ENCODE results near the gene STK10. TPM values are rescaled to one million over a fixed set of nuclear protein-coding genes. Genes with fewer than 3 reads are reported as not detected.

The STK10 gene
- total RNA-seq, 1 experiment from 2014 or later = 22.9 TPM

GRCh38 chr5:172048170-172048422 lies 139.9 kb downstream of the STK10 start:
- ChIA-PET RAD21 (ENCODE audit: low non-redundant PET in 1 of 2, low total read pairs in 2 of 2, uncharacterized antibody in 2 of 2, unreplicated experiment in 2 of 2) (no interaction called here), POLR2A (no interaction called here), CTCF (interaction anchor here (0.7 to 0.9 kb wide), 2 partner anchors 11 to 531 kb away, joined by 3 to 4 read pairs; no protein-coding TSS in a partner anchor)
- Histone ChIP-seq H3K4me3 (replicated peaks in 1 of 2; ENCODE audit: low read depth in 1 of 2, low read length in 2 of 2) (no peak overlapping the region), H3K27me3 (ENCODE audit: insufficient read depth, low read length) (no peaks in the 10 kb centered on the region), H4K20me1 (ENCODE audit: insufficient read depth) (no peaks in the 10 kb centered on the region), H3K36me3 (ENCODE audit: control insufficient read depth in 1 of 2, insufficient read depth in 2 of 2, low read length in 2 of 2) (0 out of 4 replicates have a peak, but pooled peaks cover 0 to 2% of the 10 kb centered on the region in 2 experiments), H3K9me2 (ENCODE audit: insufficient read depth) (no peaks in the 10 kb centered on the region), H3K4me2 (ENCODE audit: low read length) (no peak overlapping the region), H3K79me2 (ENCODE audit: insufficient read depth, low read length) (no peaks in the 10 kb centered on the region), H3K9me3 (ENCODE audit: control insufficient read depth in 1 of 2, insufficient read depth in 1 of 2, low read depth in 1 of 2, low read length in 2 of 2) (no peaks in the 10 kb centered on the region), H3K27ac (ENCODE audit: low read depth, low read length) (no peak overlapping the region), H3K9ac (ENCODE audit: low read length) (no peak overlapping the region), H2AFZ (ENCODE audit: low read depth, low read length, poor library complexity, severe bottlenecking) (no peak overlapping the region), H3K4me1 (ENCODE audit: control insufficient read depth in 1 of 2, insufficient read depth in 2 of 2, low read length in 2 of 2) (no peaks in the 10 kb centered on the region)
- no TSS peak for BruUV-seq (replicated peaks)
- intact Hi-C loops (cut with micrococcal nuclease) = no loop called here
- ATAC-seq (no peak), DNase-seq (ENCODE audit: low read depth, low spot score) (no peak)
- TF ChIP-seq ELF1 (IDR thresholded peaks at IDR 0.05; ENCODE audit: borderline replicate concordance, low read depth) (no peak), EZH2phosphoT487 (IDR thresholded peaks at IDR 0.05; ENCODE audit: borderline replicate concordance) (no peak), RAD21 (IDR thresholded peaks at IDR 0.05; ENCODE audit: low read depth) (no peak), ZFX (IDR thresholded peaks at IDR 0.05) (no peak)

GRCh38 chr5:172046593-172046992 lies 141.4 kb downstream of the STK10 start:
- ChIA-PET RAD21 (ENCODE audit: low non-redundant PET in 1 of 2, low total read pairs in 2 of 2, uncharacterized antibody in 2 of 2, unreplicated experiment in 2 of 2) (no interaction called here), POLR2A (no interaction called here)

More at GRCh38 chr5:172046593-172046992, 141.4 kb downstream of the STK10 start:
- Histone ChIP-seq H3K9ac (ENCODE audit: low read length) (no peak overlapping the region), H3K4me2 (ENCODE audit: low read length) (no peak overlapping the region), H4K20me1 (ENCODE audit: insufficient read depth) (no peaks in the 10 kb centered on the region), H2AFZ (ENCODE audit: low read depth, low read length, poor library complexity, severe bottlenecking) (no peak overlapping the region), H3K9me2 (ENCODE audit: insufficient read depth) (no peaks in the 10 kb centered on the region), H3K27me3 (ENCODE audit: insufficient read depth, low read length) (no peaks in the 10 kb centered on the region), H3K4me3 (replicated peaks in 1 of 2; ENCODE audit: low read depth in 1 of 2, low read length in 2 of 2) (no peak overlapping the region), H3K4me1 (ENCODE audit: control insufficient read depth in 1 of 2, insufficient read depth in 2 of 2, low read length in 2 of 2) (no peaks in the 10 kb centered on the region), H3K9me3 (ENCODE audit: control insufficient read depth in 1 of 2, insufficient read depth in 1 of 2, low read depth in 1 of 2, low read length in 2 of 2) (no peaks in the 10 kb centered on the region), H3K79me2 (ENCODE audit: insufficient read depth, low read length) (no peaks in the 10 kb centered on the region), H3K36me3 (ENCODE audit: control insufficient read depth in 1 of 2, insufficient read depth in 2 of 2, low read length in 2 of 2) (0 out of 4 replicates have a peak, but pooled peaks cover 0 to 2% of the 10 kb centered on the region in 2 experiments), H3K27ac (ENCODE audit: low read depth, low read length) (no peak overlapping the region)
- TF ChIP-seq CBX3 (IDR thresholded peaks at IDR 0.05; ENCODE audit: low read depth) (no peak), YY1 (IDR thresholded peaks at IDR 0.05; ENCODE audit: extremely low read depth, insufficient replicate concordance, low read depth, low read length) (no peak)
- intact Hi-C loops (cut with micrococcal nuclease) = no loop called here
- BruUV-seq (replicated peaks) = no TSS peak
- CTCF ChIA-PET = no interaction called here
- DNase-seq (ENCODE audit: low read depth, low spot score) (no peak), ATAC-seq (no peak)
